ENCODE measurements around the gene FFAR3.

- TF ChIP-seq EZH2 (IDR thresholded peaks at IDR 0.05): no peak
- TF ChIP-seq POLR2AphosphoS5 (IDR thresholded peaks at IDR 0.05; ENCODE audit: borderline replicate concordance, low read depth, low read length): no peak
Observed at GRCh38 chr19:35322014-35322413, 36.2 kb upstream of the FFAR3 start.

All from SK-N-MC (cell line).